Thyroid gland (tissue), 4 donors: ENCODE measurements around the gene RASGRF1. TPM values are rescaled to one million over a fixed set of nuclear protein-coding genes. Genes with fewer than 3 reads are reported as not detected.

Experiments
- DNase-seq, 2 donors: peaks; one replicate each; pipeline ENCODE4 v3.0.0-alpha.2; 2019
- H3K27ac ChIP-seq, 3 donors: fragments of 200-600 bp; sonication (generic); 1 replicate in 2 of 3; 2 replicates in 1 of 3; pipeline ENCODE4 v1.5.1; 2016 to 2019; ENCODE audit warnings: mild to moderate bottlenecking in 1 of 3, moderate library complexity in 1 of 3
- H3K27me3 ChIP-seq: fragments of 200-600 bp; sonication (generic); one replicate; pipeline ENCODE4 v1.5.1; 2019
- H3K36me3 ChIP-seq, 2 donors: fragments of 200-600 bp; sonication (generic); one replicate each; pipeline ENCODE4 v1.5.1; 2016 to 2019
- H3K4me1 ChIP-seq, 2 donors: fragments of 200-600 bp; sonication (generic); one replicate each; pipeline ENCODE4 v1.5.1; 2017 to 2019
- H3K4me3 ChIP-seq, 3 donors: fragments of 200-600 bp; sonication (generic); replicated peaks in 1 of 3; 1 replicate in 2 of 3; 2 replicates in 1 of 3; pipeline ENCODE4 v1.5.1; 2016; ENCODE audit warnings: mild to moderate bottlenecking in 1 of 3
- H3K9me3 ChIP-seq: fragments of 200-600 bp; sonication (generic); one replicate; pipeline ENCODE4 v1.5.1; 2017
- POLR2A ChIP-seq, 2 donors: fragments of 450-650 bp; IDR thresholded peaks; one replicate each; pipeline ENCODE4 v1.6.1; 2017; ENCODE audit warnings: antibody characterized with exemption in 2 of 2, mild to moderate bottlenecking in 2 of 2, moderate library complexity in 1 of 2
- WGBS, 2 donors: methylation state at CpG; one replicate each; pipeline ENCODE4 v1.1.5; 2017; 5-methylcytosine and 5-hydroxymethylcytosine counted together
- intact Hi-C: fragments of 100-400 bp; cut with DNase I; formaldehyde crosslinking; loops from one replicate; pipeline ENCODE4 v1.15.1; 2023
- total RNA-seq, 4 donors: library from RNA; depleted of rRNA; stranded (reverse); fragments of >200 nt; gene quantifications; one replicate each; pipeline ENCODE4 v1.2.3, GENCODE V29; 2016
- TF ChIP-seq, protein P1 (sequence below), 6 experiments: fragments of 200-600 bp in 3 of 6; fragments of 450-650 bp in 3 of 6; sonication (generic) in 3 of 6; IDR thresholded peaks; one replicate each; pipeline ENCODE4 v1.5.1; 2016 to 2019; ENCODE audit warnings: antibody characterized with exemption in 6 of 6, mild to moderate bottlenecking in 2 of 6, inconsistent platforms in 1 of 6, moderate library complexity in 1 of 6

Gene RASGRF1
- total RNA-seq, 4 donors from 2014 or later: 0.40 TPM; not detected in 3

DNA sequence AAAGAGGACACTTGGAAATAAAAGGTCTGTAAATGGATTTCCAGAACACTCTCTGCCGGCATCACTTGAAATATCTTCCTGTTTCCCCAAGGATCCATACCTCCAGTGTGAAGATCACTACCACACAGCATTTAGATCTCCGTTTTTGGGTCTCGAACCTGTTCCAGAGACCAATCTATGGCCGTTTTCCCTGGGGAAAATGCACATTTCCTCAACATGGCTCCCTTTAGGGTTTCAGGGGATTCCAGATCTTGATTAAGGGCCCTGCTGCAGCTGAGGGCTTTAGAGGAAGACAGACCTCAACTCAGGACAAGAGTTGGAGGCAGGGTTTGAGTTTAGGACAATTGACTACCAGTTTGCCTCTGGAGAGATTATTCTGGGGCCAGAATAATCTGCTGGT, 147.8 kb downstream of the RASGRF1 start:
- no peak overlapping the region for H3K4me3 ChIP-seq
- H3K27ac ChIP-seq: no peak overlapping the region
- DNase-seq: no peak
- WGBS, 2 donors: 91 to 98% methylated on average over 4 of the region's 4 CpGs
- H3K36me3 ChIP-seq: no peaks in the 10 kb centered on the region
- TF ChIP-seq, protein P1, sequence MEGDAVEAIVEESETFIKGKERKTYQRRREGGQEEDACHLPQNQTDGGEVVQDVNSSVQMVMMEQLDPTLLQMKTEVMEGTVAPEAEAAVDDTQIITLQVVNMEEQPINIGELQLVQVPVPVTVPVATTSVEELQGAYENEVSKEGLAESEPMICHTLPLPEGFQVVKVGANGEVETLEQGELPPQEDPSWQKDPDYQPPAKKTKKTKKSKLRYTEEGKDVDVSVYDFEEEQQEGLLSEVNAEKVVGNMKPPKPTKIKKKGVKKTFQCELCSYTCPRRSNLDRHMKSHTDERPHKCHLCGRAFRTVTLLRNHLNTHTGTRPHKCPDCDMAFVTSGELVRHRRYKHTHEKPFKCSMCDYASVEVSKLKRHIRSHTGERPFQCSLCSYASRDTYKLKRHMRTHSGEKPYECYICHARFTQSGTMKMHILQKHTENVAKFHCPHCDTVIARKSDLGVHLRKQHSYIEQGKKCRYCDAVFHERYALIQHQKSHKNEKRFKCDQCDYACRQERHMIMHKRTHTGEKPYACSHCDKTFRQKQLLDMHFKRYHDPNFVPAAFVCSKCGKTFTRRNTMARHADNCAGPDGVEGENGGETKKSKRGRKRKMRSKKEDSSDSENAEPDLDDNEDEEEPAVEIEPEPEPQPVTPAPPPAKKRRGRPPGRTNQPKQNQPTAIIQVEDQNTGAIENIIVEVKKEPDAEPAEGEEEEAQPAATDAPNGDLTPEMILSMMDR (IDR thresholded peaks at IDR 0.05): no peak
- TF ChIP-seq POLR2A (IDR thresholded peaks at IDR 0.05): no peak
- H3K9me3 ChIP-seq: no peaks in the 10 kb centered on the region
- intact Hi-C loops: no loop called here
- peaks cover 7 to 15% of the 10 kb centered on the region in 2 donors for H3K4me1 ChIP-seq
- no peaks in the 10 kb centered on the region for H3K27me3 ChIP-seq

DNA sequence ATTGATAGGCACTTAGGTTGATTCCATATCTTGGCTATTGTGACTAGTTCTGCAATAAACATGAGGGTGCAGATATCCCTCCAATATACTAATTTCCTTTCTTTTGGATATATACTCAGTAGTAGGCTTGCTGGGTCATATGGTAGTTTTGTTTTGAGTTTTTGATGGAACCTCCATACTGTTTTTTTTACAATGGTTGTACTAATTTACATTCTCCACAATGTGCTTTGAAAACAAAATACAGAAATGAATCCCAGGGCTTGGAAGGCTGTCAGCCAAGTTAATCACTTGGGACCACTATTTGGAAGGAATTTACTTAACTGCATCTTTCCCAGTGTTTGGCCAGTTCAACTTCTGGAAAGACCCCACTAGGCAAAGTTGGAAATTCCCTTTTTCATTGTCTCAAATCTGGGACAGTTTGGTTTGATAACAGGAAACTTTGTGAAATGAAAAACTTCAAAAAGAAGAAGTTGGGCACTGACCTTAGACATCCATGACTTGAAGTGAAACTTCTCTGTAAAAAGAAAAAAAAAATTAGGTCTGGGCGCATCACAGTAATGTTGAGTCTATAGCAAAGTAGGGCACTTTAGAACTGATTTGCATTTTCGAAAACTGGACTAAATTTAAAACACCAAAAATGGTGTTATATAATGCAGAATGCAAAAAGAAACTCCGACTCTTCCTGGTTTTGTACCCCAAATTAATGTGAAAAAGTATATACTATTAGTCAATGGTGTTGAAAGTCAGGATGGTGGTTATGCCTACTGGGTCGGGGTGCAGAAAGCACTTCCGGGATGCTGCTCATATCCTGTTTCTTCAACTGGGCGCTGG, 151.7 kb downstream of the RASGRF1 start:
- DNase-seq: no peak
- intact Hi-C loops: no loop called here
- Histone ChIP-seq H3K27me3 (no peaks in the 10 kb centered on the region), H3K4me1 (peaks cover 0 to 13% of the 10 kb centered on the region in 2 donors), H3K9me3 (no peaks in the 10 kb centered on the region), H3K27ac (no peak overlapping the region), H3K4me3 (no peak overlapping the region), H3K36me3 (no peaks in the 10 kb centered on the region)
- 73 to 75% methylated on average over 6 of the region's 6 CpGs for WGBS, 2 donors
- TF ChIP-seq, protein P1 (IDR thresholded peaks at IDR 0.05): no peak
- no peak for TF ChIP-seq POLR2A (IDR thresholded peaks at IDR 0.05)

GRCh38 chr15:78937132-78937739, 153.3 kb downstream of the RASGRF1 start:
- Histone ChIP-seq H3K36me3 (no peaks in the 10 kb centered on the region), H3K4me1 (peaks cover 0 to 15% of the 10 kb centered on the region in 2 donors), H3K27me3 (no peaks in the 10 kb centered on the region), H3K4me3 (no peak overlapping the region), H3K27ac (peak overlapping the region in 1 of 3 donors; percentile 49), H3K9me3 (no peaks in the 10 kb centered on the region)
- intact Hi-C loops: no loop called here
- WGBS, 2 donors: 54 to 61% methylated on average over 14 of the region's 14 CpGs
- TF ChIP-seq, protein P1 (IDR thresholded peaks at IDR 0.05): no peak
- TF ChIP-seq POLR2A (IDR thresholded peaks at IDR 0.05): no peak
- no peak for DNase-seq

DNA sequence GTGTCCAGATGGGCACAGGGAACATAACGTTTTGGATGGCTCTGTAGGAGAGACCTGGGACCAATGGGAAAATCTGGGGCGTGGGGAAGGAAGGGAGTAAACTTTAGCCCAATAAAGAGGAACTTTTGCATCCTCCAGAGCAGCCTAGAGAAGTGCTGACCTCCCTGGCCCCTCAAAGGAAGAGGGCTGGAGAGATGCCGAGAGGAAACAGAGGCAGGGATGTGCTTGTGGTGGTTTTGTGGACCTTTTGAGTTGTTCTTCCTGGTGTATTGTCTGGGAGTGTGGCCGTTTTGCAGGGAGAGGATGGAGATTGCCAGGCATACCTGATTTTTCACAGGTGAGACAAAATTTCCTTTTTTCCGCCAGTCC, 155.9 kb downstream of the RASGRF1 start:
- Histone ChIP-seq H3K9me3 (no peaks in the 10 kb centered on the region), H3K36me3 (no peaks in the 10 kb centered on the region), H3K27ac (no peak overlapping the region), H3K27me3 (no peaks in the 10 kb centered on the region), H3K4me3 (no peak overlapping the region), H3K4me1 (peaks cover 0 to 15% of the 10 kb centered on the region in 2 donors)
- intact Hi-C loops: no loop called here
- no peak for DNase-seq
- no peak for TF ChIP-seq POLR2A (IDR thresholded peaks at IDR 0.05)
- TF ChIP-seq, protein P1 (IDR thresholded peaks at IDR 0.05): no peak
- WGBS, 2 donors: 73 to 83% methylated on average over 5 of the region's 5 CpGs
